ENCODE measurements around the gene RHOF.

The RHOF gene

DNA sequence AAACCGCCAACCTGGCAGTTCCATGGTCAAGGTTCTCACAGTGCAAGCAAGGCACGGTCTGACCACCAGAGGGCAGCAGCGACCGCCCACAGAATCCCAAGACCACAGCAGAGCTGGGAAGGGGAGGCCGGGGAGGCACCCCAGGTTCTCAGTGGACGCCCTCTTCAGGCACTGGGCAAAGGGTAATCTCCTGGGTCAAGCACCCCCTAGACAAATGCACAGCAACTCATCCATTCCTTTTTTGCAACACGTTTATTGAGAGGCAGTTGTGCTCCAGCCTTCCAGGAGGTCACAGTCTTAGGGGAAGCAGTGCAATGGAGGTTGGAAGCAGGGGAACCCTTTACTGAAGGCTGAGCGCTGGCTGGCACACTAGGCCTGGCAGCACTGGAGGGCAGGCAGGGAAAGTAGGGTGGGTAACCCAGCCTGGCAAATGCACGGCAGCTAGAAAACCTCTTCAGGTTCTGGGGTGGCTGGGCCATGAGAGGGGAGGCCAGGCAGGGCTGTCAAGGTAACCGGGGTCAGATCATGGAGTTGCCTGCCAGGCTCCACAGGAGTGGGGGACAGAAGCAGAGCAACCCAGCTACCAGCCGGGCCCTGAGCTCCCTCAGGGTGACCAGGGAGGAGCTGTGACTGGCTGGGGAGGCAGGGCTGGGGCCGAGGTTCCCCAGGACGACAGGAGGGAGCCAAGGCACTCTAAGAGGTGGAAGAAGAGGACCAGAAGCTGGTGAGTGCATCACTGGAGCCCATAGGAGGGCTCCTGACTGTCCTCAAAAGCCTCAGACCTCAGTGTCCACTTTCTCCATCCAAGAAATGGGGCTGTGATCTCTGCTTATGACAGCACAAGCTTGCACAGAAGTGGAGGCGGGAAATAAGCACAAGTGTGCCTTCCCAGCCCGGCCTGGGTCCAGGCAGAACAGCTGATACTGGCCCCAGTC is 1.8 kb upstream of the RHOF start:
- Histone ChIP-seq H3F3A (ENCODE audit: control insufficient read depth, insufficient read depth) (peaks cover 11% of the 10 kb centered on the region), H3K4me1 (ENCODE audit: control insufficient read depth, low read length) (peaks cover 63% of the 10 kb centered on the region), H3K27me3 (ENCODE audit: control insufficient read depth, low read length) (no peaks in the 10 kb centered on the region), H3K27ac (ENCODE audit: low read depth, low read length) (peak overlapping the region; percentile 43), H3K36me3 (ENCODE audit: control insufficient read depth, low read length) (peaks cover 23% of the 10 kb centered on the region), H3K79me2 (ENCODE audit: control insufficient read depth, low read length) (peaks cover 44% of the 10 kb centered on the region), H3K9me2 (replicated peaks; ENCODE audit: control insufficient read depth, low read length) (no peaks in the 10 kb centered on the region), H3K4me3 (ENCODE audit: low read length) (peak overlapping the region; percentile 89), H3K9me3 (ENCODE audit: control insufficient read depth, insufficient read depth, low read length) (no peaks in the 10 kb centered on the region), H4K20me1 (ENCODE audit: control insufficient read depth, insufficient read depth, low read depth, low read length) (no peaks in the 10 kb centered on the region), H3K4me2 (ENCODE audit: low read length) (peak overlapping the region; percentile 97)
- TF ChIP-seq EZH2phosphoT487 (IDR thresholded peaks at IDR 0.05; ENCODE audit: borderline replicate concordance, low read length): no peak
- TF ChIP-seq, protein P1, sequence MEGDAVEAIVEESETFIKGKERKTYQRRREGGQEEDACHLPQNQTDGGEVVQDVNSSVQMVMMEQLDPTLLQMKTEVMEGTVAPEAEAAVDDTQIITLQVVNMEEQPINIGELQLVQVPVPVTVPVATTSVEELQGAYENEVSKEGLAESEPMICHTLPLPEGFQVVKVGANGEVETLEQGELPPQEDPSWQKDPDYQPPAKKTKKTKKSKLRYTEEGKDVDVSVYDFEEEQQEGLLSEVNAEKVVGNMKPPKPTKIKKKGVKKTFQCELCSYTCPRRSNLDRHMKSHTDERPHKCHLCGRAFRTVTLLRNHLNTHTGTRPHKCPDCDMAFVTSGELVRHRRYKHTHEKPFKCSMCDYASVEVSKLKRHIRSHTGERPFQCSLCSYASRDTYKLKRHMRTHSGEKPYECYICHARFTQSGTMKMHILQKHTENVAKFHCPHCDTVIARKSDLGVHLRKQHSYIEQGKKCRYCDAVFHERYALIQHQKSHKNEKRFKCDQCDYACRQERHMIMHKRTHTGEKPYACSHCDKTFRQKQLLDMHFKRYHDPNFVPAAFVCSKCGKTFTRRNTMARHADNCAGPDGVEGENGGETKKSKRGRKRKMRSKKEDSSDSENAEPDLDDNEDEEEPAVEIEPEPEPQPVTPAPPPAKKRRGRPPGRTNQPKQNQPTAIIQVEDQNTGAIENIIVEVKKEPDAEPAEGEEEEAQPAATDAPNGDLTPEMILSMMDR (IDR thresholded peaks at IDR 0.05; ENCODE audit: low read depth, low read length, poor library complexity, severe bottlenecking): peak; percentile 97

DNA sequence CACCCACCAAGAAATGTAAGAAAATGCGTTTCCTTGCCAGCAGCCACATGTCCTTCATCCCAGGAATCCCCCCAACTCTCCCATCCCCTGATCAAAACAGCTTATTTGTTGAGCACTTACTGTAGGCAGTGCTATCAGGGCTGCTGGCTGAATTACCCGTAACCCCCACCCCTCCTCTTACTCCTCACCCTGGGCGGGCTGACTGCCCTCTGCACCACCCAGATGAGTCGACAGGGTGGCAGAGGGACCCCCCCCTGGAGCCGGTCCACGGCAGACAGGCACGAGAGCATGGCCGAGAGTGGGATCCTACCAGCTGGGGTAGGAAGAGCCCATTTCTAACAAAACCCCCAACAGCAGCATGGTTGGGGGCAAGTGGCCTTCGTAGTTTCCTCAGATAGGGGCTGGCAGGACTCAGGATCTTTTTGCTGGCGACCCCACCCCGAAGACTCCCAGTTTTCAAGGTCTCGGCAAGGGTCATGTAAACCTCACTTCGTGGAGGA is 1.1 kb upstream of the RHOF start:
- H3K36me3 ChIP-seq (ENCODE audit: control insufficient read depth, low read length): peaks cover 23% of the 10 kb centered on the region
- H3K27me3 ChIP-seq (ENCODE audit: control insufficient read depth, low read length): no peaks in the 10 kb centered on the region
- peaks cover 38% of the 10 kb centered on the region for H3K79me2 ChIP-seq (ENCODE audit: control insufficient read depth, low read length)
- H4K20me1 ChIP-seq (ENCODE audit: control insufficient read depth, insufficient read depth, low read depth, low read length): no peaks in the 10 kb centered on the region
- no peak for TF ChIP-seq EZH2phosphoT487 (IDR thresholded peaks at IDR 0.05; ENCODE audit: borderline replicate concordance, low read length)
- TF ChIP-seq, protein P1 (IDR thresholded peaks at IDR 0.05; ENCODE audit: low read depth, low read length, poor library complexity, severe bottlenecking): no peak
- peak overlapping the region; percentile 89 for H3K4me3 ChIP-seq (ENCODE audit: low read length)
- H3K9me3 ChIP-seq (ENCODE audit: control insufficient read depth, insufficient read depth, low read length): no peaks in the 10 kb centered on the region
- H3F3A ChIP-seq (ENCODE audit: control insufficient read depth, insufficient read depth): peaks cover 14% of the 10 kb centered on the region
- H3K9me2 ChIP-seq (replicated peaks; ENCODE audit: control insufficient read depth, low read length): no peaks in the 10 kb centered on the region
- H3K4me1 ChIP-seq (ENCODE audit: control insufficient read depth, low read length): peaks cover 65% of the 10 kb centered on the region
- H3K4me2 ChIP-seq (ENCODE audit: low read length): peak overlapping the region; percentile 97
- H3K27ac ChIP-seq (ENCODE audit: low read depth, low read length): peak overlapping the region; percentile 43

DNA sequence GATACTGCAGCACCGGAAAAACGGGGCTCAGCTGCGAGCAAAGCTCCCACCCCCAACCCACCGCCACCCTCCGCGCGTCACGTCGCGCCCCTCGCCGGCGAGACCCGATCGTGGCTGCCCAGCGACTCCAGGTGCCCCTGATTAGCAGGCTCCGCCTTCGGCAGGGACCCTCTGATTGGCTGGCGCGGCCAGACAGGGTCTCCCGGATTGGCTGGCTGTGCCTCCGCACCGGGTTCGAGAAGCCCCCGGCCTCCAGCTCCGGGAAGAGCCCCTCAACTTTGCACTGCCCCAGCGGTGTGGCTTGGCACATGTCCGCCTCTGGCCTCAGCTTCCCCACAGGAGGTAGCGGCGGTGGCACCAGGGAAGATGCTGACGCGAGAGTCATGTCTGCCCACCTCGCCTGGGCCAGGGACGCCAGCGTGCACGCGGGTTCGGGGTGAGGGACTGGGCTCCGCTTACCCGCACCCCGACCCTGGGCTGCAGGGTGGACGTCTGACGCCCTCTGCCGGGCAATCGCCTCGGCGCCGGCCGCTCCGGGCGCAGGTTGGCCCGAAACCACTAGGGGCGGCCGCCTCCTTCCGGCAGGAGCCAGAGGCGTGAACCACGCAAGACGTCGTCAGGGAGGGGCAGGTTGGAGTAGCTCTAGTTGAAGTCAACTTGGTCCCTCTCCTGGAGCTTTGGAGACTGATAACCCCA is 498 bp upstream of the RHOF start:
- H4K20me1 ChIP-seq (ENCODE audit: control insufficient read depth, insufficient read depth, low read depth, low read length): no peaks in the 10 kb centered on the region
- H3K9me3 ChIP-seq (ENCODE audit: control insufficient read depth, insufficient read depth, low read length): no peaks in the 10 kb centered on the region
- TF ChIP-seq, protein P1 (IDR thresholded peaks at IDR 0.05; ENCODE audit: low read depth, low read length, poor library complexity, severe bottlenecking): peak; percentile 97
- no peak for TF ChIP-seq EZH2phosphoT487 (IDR thresholded peaks at IDR 0.05; ENCODE audit: borderline replicate concordance, low read length)
- peaks cover 19% of the 10 kb centered on the region for H3K36me3 ChIP-seq (ENCODE audit: control insufficient read depth, low read length)
- peaks cover 11% of the 10 kb centered on the region for H3F3A ChIP-seq (ENCODE audit: control insufficient read depth, insufficient read depth)
- H3K27me3 ChIP-seq (ENCODE audit: control insufficient read depth, low read length): no peaks in the 10 kb centered on the region
- H3K79me2 ChIP-seq (ENCODE audit: control insufficient read depth, low read length): peaks cover 34% of the 10 kb centered on the region
- H3K9me2 ChIP-seq (replicated peaks; ENCODE audit: control insufficient read depth, low read length): no peaks in the 10 kb centered on the region
- peak overlapping the region; percentile 97 for H3K4me2 ChIP-seq (ENCODE audit: low read length)
- peak overlapping the region; percentile 89 for H3K4me3 ChIP-seq (ENCODE audit: low read length)
- peak overlapping the region; percentile 43 for H3K27ac ChIP-seq (ENCODE audit: low read depth, low read length)
- H3K4me1 ChIP-seq (ENCODE audit: control insufficient read depth, low read length): peaks cover 66% of the 10 kb centered on the region
